SK-N-SH treated with all-trans-retinoic acid at 6 μM for 48 hours (cell line): ENCODE measurements around the gene PRKG1.

Experiments
- ATAC-seq: fragments of 200-7000 bp; cut with Tn5 transposase; 3 replicates; pipeline ENCODE4 v1.9.1; 2020; ENCODE audit warnings: mild to moderate bottlenecking, moderate library complexity
- ARNTL ChIP-seq: fragments of 450-650 bp; formaldehyde crosslinking; IDR thresholded peaks from 2 replicates; pipeline ENCODE4 v1.5.0; 2020; ENCODE audit warnings: low read depth, mild to moderate bottlenecking, moderate library complexity, borderline replicate concordance
- BACH2 ChIP-seq: fragments of 250-450 bp; sonication (Bioruptor Pico); IDR thresholded peaks from 2 replicates; pipeline ENCODE4 v1.9.0; 2021; ENCODE audit warnings: mild to moderate bottlenecking, borderline replicate concordance
- CREB5 ChIP-seq: fragments of 250-450 bp; sonication (Bioruptor Pico); IDR thresholded peaks from 2 replicates; pipeline ENCODE4 v1.5.1; 2020; ENCODE audit warnings: low read depth, mild to moderate bottlenecking, moderate library complexity
- CSDC2 ChIP-seq: fragments of 250-450 bp; sonication (Bioruptor Pico); IDR thresholded peaks from 2 replicates; pipeline ENCODE4 v1.5.0; 2020; ENCODE audit warnings: mild to moderate bottlenecking, moderate library complexity
- CSRNP3 ChIP-seq: fragments of 250-450 bp; sonication (Bioruptor Pico); IDR thresholded peaks from 2 replicates; pipeline ENCODE4 v1.5.1; 2021; ENCODE audit warnings: mild to moderate bottlenecking, moderate library complexity
- ESRRG ChIP-seq: fragments of 250-450 bp; sonication (Bioruptor Pico); IDR thresholded peaks from 2 replicates; pipeline ENCODE4 v1.6.1; 2021; ENCODE audit warnings: mild to moderate bottlenecking
- GLIS3 ChIP-seq: fragments of 250-450 bp; sonication (Bioruptor Pico); IDR thresholded peaks from 2 replicates; pipeline ENCODE4 v1.5.0; 2020; ENCODE audit warnings: mild to moderate bottlenecking, moderate library complexity
- ISL1 ChIP-seq: fragments of 250-450 bp; sonication (Bioruptor Pico); IDR thresholded peaks from 2 replicates; pipeline ENCODE4 v2.1.2; 2022; ENCODE audit warnings: mild to moderate bottlenecking, moderate library complexity
- PATZ1 ChIP-seq: fragments of 250-450 bp; sonication (Bioruptor Pico); IDR thresholded peaks from 2 replicates; pipeline ENCODE4 v1.8.0; 2020; ENCODE audit warnings: mild to moderate bottlenecking, moderate library complexity, borderline replicate concordance
- POU6F1 ChIP-seq: fragments of 250-450 bp; sonication (Bioruptor Pico); IDR thresholded peaks from 2 replicates; pipeline ENCODE4 v1.8.0; 2021; ENCODE audit warnings: low read depth, mild to moderate bottlenecking, moderate library complexity, borderline replicate concordance
- PPARA ChIP-seq: fragments of 250-450 bp; sonication (Bioruptor Pico); IDR thresholded peaks from 2 replicates; pipeline ENCODE4 v1.5.0; 2020; ENCODE audit warnings: mild to moderate bottlenecking, borderline replicate concordance
- RARB ChIP-seq: fragments of 250-450 bp; sonication (Bioruptor Pico); IDR thresholded peaks from 2 replicates; pipeline ENCODE4 v1.8.0; 2021; ENCODE audit warnings: mild to moderate bottlenecking, moderate library complexity
- SNAI2 ChIP-seq: fragments of 250-450 bp; sonication (Bioruptor Pico); IDR thresholded peaks from 2 replicates; pipeline ENCODE4 v1.5.0; 2020; ENCODE audit warnings: mild to moderate bottlenecking, moderate library complexity
- TCF4 ChIP-seq: fragments of 250-450 bp; sonication (Bioruptor Pico); IDR thresholded peaks from 2 replicates; pipeline ENCODE4 v1.8.0; 2021; ENCODE audit warnings: mild to moderate bottlenecking, moderate library complexity, borderline replicate concordance
- TOX ChIP-seq: fragments of 250-450 bp; sonication (Bioruptor Pico); IDR thresholded peaks from 2 replicates; pipeline ENCODE4 v1.8.0; 2021; ENCODE audit warnings: mild to moderate bottlenecking, moderate library complexity, borderline replicate concordance
- TSHZ2 ChIP-seq: fragments of 250-450 bp; sonication (Bioruptor Pico); IDR thresholded peaks from 2 replicates; pipeline ENCODE4 v1.5.0; 2020; ENCODE audit warnings: mild to moderate bottlenecking, moderate library complexity
- ZC3H10 ChIP-seq: fragments of 250-450 bp; sonication (Bioruptor Pico); IDR thresholded peaks from 2 replicates; pipeline ENCODE4 v1.5.1; 2021; ENCODE audit warnings: mild to moderate bottlenecking, moderate library complexity
- ZFP3 ChIP-seq: fragments of 250-450 bp; sonication (Bioruptor Pico); IDR thresholded peaks from 2 replicates; pipeline ENCODE4 v1.5.0; 2020; ENCODE audit warnings: mild to moderate bottlenecking, moderate library complexity
- ZNF565 ChIP-seq: fragments of 450-650 bp; formaldehyde crosslinking; conservative IDR thresholded peaks from 2 replicates; pipeline ENCODE4 v1.5.0; 2020; ENCODE audit warnings: low read depth, mild to moderate bottlenecking, moderate library complexity
- ZNF70 ChIP-seq: fragments of 450-650 bp; formaldehyde crosslinking; IDR thresholded peaks from 2 replicates; pipeline ENCODE4 v1.5.0; 2020; ENCODE audit warnings: mild to moderate bottlenecking, moderate library complexity
- ZNF8 ChIP-seq: fragments of 450-650 bp; formaldehyde crosslinking; IDR thresholded peaks from 2 replicates; pipeline ENCODE4 v1.5.0; 2020; ENCODE audit warnings: mild to moderate bottlenecking, moderate library complexity

PRKG1 gene

GRCh38 chr10:51528527-51528926 lies 454.2 kb downstream of the PRKG1 start:
- ATAC-seq, result no peak
- TF ChIP-seq CSRNP3 (no peak), TCF4 (CRISPR knock-in tag) (no peak), ZNF565 (no peak), GLIS3 (no peak), CREB5 (CRISPR knock-in tag) (no peak), SNAI2 (CRISPR knock-in tag) (no peak), ZNF70 (CRISPR knock-in tag) (no peak), ISL1 (CRISPR knock-in tag) (no peak), RARB (no peak), TOX (no peak), CSDC2 (CRISPR knock-in tag) (no peak), POU6F1 (CRISPR knock-in tag) (no peak), BACH2 (CRISPR knock-in tag) (no peak), TSHZ2 (CRISPR knock-in tag) (no peak), ZC3H10 (no peak), ESRRG (CRISPR knock-in tag) (no peak), ZNF8 (no peak)

- no peak for ATAC-seq
- TF ChIP-seq CREB5 (CRISPR knock-in tag) (no peak), TCF4 (CRISPR knock-in tag) (no peak), ARNTL (CRISPR knock-in tag) (no peak), PATZ1 (no peak), ZFP3 (no peak), PPARA (no peak), CSDC2 (CRISPR knock-in tag) (no peak), RARB (no peak), TOX (no peak), ZNF565 (no peak), TSHZ2 (CRISPR knock-in tag) (no peak), ZNF70 (CRISPR knock-in tag) (no peak), BACH2 (CRISPR knock-in tag) (no peak), ZNF8 (no peak), ISL1 (CRISPR knock-in tag) (no peak), SNAI2 (CRISPR knock-in tag) (no peak), ESRRG (CRISPR knock-in tag) (no peak)
Observed at GRCh38 chr10:51530541-51530940, 456.3 kb downstream of the PRKG1 start.
